HG02840 (cell line): Measurements from ENCODE around the gene SEC24C.
"Not testable (repeated sequence)": the region's sequence is repeated elsewhere in the genome, so short reads cannot be mapped to it uniquely, and the experiment has no call there.

ENCODE experiments used
- ATAC-seq: cut with Tn5 transposase; IDR thresholded peaks from one replicate; pipeline ENCODE4 v1.9.1; 2021; ENCODE audit warnings: mild to moderate bottlenecking, moderate library complexity, moderate number of reproducible peaks; ENCODE audit not compliant: unreplicated experiment, low FRiP score

The SEC24C gene, protein sequence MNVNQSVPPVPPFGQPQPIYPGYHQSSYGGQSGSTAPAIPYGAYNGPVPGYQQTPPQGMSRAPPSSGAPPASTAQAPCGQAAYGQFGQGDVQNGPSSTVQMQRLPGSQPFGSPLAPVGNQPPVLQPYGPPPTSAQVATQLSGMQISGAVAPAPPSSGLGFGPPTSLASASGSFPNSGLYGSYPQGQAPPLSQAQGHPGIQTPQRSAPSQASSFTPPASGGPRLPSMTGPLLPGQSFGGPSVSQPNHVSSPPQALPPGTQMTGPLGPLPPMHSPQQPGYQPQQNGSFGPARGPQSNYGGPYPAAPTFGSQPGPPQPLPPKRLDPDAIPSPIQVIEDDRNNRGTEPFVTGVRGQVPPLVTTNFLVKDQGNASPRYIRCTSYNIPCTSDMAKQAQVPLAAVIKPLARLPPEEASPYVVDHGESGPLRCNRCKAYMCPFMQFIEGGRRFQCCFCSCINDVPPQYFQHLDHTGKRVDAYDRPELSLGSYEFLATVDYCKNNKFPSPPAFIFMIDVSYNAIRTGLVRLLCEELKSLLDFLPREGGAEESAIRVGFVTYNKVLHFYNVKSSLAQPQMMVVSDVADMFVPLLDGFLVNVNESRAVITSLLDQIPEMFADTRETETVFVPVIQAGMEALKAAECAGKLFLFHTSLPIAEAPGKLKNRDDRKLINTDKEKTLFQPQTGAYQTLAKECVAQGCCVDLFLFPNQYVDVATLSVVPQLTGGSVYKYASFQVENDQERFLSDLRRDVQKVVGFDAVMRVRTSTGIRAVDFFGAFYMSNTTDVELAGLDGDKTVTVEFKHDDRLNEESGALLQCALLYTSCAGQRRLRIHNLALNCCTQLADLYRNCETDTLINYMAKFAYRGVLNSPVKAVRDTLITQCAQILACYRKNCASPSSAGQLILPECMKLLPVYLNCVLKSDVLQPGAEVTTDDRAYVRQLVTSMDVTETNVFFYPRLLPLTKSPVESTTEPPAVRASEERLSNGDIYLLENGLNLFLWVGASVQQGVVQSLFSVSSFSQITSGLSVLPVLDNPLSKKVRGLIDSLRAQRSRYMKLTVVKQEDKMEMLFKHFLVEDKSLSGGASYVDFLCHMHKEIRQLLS

DNA sequence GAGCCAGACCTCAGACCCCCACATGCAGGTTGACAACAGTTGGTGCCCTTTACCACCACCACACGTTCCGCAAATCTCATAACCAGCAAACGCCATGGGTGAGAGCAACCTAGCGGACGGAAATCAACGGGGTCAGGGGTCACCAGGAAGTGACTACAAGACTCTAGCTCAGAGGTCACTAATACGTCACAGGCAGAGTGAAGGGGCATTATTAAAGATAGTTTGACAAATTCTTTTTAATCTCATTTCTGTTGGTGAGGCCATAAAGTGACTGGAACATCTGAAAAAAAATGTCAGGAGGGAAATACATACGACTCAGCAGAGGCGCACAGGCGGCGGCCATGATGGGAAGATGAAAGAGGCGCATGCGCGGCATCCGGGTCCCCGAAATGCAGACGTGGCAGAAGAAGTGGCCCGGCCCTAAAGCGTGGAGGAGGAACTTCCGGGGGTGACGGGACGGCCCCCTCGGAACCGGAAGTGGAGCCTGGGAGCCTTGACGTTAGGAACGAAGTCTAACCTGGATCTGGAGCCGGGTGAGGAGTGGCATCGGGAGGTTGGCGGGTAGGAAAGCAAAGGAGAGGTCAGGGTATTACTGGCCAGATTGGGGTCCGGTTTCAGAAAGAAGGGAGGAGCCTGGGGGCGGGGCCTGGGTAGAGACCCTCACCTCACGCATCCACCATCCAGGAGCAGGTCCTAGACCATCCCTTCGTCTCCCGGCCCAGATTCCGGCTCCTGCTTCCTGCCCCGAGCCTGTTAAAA lies at the start of gene SEC24C:
Gene SEC24C, plus strand, starts transcription at position 468 of the 759 bp plus-strand sequence. CDS start 2,461 bp downstream, outside the sequence.
- ATAC-seq: peak; percentile 93

DNA sequence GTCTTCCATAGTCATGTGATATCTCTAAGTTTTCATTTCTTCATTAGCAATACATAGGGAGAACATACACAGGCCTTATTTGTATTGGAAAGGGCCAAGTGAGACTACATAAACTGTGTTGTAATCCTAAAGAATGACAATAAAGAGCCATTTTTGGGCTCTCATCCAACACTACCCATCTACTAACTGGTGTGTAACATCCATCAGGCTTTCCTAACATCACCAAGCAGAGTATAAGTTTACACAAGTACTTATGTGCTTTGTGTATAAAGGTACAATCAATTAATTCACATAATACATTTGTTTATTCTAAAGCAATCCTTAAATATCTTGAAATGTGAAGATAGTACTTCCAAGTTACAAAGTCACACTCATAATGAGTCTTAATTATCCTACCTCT lies 48.9 kb upstream of the SEC24C start:
- ATAC-seq: not testable (repeated sequence)

DNA sequence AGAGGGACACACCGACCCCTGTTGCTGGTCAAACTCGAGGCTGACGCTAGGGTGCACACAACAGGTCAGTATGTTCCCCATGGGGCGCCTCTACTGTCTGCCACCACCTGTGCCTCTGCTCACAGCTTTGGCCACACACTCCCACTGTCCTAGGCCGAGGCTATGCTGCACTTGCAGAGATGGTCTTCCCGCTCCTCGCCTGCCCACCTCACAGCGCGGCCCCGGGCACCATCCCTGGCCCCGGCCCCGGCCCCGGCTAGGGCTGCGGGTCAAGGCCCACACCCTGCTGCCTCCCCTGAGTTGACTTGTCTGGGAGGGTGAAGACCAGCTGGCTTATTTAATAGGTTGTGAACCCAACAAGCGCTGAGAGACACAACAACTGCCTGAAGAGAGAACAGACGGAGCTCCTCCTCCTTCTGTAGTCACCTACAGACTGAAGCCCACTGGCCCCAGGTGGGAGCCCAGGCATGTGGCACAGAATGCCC lies 46.5 kb upstream of the SEC24C start, which contains the start of gene AGAP5:
Gene AGAP5, minus strand, starts transcription at position 435 of the 485 bp plus-strand sequence. Its CDS starts 354 bp downstream, at position 81.
- not testable (repeated sequence) for ATAC-seq

DNA sequence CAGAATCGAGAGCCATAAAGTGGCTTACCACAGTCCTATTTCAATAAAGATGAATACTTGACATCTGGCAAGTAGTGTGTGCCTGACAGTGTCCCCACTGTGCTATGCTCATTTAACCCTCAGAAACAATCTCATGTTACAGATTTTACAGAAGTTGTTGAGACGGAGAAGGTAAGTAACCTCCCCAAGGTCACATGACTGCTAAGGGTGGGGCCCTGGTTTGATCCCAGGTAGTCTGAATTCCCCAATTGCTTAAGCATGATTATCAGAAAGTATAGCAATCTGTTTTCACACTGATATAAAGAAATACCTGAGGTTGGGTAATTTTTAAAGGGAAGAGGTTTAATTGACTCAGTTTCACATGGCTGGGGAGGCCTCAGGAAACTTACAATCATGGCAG lies 45.4 kb upstream of the SEC24C start:
- ATAC-seq: not testable (repeated sequence)

DNA sequence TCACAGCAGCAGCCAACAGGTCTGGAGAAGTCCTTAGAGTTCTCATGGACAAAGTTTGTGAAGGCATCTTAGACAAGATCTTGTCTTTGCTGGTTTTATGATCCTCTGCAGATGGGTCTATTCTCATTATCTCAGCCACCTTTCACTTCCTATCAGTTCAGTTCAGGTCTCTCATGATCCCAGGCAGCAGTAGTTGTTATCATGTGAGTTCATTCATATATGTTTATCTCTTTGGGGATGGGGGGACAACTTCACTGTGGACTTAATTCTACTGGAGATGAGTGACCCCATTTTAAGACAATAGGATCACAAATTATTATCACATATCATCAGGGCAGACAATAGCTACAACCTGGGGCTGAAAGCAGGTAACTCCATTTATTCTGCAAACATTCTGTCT lies 40.2 kb upstream of the SEC24C start:
- ATAC-seq: not testable (repeated sequence)

DNA sequence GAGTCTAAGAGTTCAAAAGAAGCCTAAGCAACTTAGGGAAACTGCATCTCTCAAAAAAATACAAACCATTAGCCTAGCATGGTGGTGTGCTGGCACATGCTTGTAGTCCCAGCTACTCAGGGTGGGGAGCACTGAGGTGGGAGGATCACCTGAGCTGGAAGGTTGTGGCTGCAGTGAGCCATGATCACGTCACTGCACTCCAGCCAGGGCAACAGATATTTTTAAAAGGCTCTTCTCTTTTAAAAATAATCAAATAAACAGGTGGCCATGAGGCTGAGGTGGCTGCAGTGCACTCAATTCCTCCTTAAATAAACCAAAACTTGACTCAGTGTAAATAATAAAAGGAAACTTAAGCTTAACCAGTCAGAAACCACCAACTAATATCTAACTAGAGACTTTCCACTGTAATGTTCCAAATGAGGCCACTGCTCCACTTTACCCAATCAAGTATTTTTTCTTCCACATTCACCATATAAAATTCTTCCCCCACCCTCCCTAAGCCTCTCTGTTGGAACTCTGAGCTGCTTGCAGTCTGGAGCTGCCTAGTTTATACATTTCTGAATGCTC lies 38.6 kb upstream of the SEC24C start:
- not testable (repeated sequence) for ATAC-seq

DNA sequence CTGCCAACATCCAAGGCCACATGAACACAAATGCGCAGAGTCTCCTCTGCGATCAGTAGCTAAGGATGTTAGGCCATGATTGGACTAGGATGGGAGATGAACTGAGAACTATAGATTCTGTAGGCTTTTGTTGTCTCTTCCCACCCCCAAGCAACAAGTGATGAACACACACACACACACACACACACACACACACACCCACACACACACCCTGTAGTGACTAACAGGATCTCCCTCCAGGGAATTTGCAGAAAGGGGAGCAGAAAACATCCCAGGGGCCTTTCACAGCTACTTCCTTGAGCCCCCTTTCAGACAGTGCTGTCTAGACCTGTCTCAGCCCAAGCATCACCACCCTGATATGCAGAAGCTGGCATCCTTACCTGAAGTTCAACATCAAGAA lies 37.7 kb upstream of the SEC24C start:
- ATAC-seq: not testable (repeated sequence)

DNA sequence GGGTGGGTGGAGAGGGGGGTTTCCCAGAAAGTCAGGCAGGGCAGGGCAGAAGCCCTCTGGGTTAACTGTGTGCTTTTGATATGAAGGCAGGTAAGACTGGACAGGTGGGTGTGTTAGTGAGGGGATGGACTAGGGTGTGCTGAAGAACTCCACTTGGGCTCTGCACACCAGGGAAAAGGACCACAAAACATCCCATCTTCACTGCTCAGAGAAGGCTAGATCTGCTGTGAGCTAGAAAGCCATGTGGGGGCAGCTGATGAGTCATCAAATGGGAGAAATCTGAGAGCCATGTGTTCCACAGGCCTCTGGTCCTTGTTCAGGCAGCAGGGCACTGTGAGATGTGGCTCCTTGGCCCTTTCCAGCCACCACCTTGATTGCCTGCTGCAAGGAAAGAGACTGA lies 36.5 kb upstream of the SEC24C start:
- not testable (repeated sequence) for ATAC-seq

DNA sequence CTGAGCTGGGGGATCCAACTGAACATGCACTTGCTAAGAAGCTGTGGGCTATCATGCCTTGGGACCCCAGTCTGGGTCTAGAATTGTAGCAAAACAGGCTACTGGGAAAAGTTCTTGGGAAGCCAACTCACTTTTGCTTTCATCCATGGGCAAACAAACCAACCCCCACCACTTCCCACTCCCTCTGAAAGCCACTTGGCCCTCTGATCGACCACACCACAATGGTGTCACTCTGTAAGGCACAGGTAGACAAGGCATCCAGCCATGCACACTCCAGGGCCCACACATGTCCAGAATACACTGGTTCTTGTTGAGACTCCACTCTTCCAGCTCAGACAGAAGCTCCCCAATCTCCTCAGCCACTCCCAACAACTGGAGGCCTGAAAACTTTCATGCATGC lies 36.0 kb upstream of the SEC24C start:
- not testable (repeated sequence) for ATAC-seq

DNA sequence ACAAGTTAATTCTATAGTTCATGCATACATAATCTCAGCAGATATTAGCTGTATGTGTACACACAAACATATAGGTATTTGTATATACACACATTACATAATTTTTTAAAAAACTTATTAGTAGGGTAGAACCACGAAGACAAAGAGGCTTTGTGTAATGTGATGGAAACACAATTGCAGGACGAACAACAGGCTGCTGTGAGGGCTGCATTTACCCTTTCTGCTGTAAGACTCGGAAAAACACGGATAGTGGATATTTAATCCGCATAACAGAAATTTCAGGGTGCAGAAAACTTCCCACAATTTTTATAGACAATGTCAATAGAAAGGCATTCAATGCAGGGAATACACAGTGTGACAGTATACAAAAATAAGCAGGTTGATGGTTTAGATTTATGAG lies 32.5 kb upstream of the SEC24C start:
- not testable (repeated sequence) for ATAC-seq

DNA sequence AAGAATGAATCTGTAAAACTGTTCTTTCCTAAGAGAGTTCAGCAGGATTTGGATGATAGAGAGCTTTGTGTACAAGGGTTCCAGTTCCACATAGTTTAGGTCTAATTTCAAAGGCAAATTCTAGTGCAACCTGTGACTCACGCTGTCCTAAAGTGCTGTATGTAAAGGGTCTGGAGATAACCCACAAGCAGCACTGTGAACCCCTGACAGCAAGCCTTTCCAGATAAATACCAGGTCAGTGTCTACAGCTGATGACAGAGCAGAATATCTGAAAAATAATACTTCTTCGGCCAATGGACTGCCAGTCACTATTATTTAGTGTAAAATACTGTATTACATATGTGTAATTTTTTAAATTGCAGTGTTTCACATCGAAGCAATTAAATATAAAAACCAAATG lies 30.3 kb upstream of the SEC24C start:
- ATAC-seq: not testable (repeated sequence)

DNA sequence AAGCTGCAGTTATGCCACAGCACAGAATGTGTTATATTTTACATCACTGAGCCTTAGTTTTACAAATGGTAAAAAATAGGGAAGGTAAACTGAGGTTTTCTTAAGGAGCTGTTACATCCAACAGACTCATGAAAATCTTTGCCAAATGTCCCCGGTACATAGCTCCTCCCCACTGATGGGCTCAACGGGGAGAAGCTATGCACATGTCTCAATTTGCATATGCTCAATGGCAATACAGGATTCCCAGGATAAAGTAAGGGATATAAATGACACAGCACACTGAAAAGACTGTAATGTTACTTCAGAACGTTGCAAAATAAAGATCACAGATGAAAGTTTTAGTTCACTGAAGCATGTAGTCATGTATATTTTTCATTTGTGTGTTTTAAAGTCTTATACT lies 29.7 kb upstream of the SEC24C start:
- ATAC-seq: not testable (repeated sequence)

DNA sequence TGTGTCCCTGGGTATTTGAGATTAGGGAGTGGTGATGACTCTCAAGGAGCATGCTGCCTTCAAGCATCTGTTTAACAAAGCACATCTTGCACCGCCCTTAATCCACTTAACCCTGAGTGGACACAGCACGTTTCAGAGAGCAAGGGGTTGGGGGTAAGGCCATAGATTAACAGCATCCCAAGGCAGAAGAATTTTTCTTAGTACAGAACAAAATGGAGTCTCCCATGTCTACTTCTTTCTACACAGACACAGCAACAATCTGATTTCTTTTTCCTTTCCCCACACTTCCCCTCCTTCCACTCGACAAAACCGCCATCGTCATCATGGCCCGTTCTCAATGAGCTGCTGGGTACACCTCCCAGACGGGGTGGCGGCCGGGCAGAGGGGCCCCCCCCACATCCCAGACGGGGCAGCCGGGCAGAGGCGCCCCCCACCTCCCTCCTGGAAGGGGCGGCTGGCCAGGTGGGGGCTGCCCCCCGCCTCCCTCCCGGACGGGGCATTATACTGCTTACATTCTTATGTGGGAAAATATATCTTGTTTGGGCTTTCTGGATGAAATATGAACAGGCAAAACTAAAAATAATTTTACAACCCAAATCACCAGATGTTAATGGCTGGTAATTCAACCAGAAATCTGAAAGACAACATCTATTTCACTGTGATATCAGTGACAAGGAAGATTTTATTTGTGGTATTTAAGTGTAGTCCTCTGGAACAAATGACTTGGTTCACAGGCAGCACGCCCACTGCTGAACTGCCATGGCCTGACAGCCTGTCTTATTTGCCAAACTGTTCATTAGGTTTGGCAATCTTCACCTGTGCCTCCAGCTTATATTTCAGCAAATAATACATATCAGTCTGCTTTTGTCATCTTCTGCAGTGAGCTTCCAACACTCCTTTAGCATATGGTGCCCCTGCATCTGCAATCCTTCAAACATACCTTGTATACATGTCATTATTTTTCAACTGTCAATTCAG lies 28.7 kb upstream of the SEC24C start:
- ATAC-seq: not testable (repeated sequence)

DNA sequence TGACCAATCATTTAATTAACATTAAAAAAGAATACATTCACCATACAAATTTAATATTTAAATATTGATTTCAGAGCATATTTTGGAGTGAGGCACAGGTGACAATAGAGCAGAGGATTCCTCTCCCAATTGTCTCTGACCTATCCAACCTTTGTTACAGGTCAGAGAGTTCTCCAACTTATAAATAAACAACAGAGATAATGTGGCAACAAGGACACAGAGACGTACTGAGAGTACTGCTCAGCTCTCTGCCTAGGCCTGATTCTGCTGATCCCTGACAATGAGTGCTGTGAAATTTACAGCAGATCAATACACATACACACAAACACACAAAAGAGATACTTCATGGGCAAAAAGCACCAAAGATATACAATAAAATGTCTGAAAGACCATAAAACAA lies 27.9 kb upstream of the SEC24C start:
- no peak for ATAC-seq

DNA sequence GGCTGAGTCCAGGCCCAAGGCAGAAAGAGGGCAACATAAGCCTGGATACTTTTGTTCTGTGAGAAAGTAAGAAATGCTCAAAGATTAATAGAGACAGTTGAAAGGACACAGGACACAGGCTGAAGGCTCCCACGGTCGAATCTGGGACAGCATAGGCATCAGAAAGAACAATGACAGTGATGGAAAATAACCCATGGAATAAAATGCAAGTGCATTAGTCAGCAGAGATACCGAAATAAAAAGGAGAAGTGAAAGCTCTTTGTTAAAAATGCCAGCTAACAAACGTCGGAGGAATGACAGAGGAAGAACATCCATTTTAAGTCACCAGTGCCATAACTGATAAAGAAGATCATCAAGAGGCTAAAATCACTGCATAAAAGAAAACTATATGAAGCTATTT lies 26.6 kb upstream of the SEC24C start:
- ATAC-seq: no peak

DNA sequence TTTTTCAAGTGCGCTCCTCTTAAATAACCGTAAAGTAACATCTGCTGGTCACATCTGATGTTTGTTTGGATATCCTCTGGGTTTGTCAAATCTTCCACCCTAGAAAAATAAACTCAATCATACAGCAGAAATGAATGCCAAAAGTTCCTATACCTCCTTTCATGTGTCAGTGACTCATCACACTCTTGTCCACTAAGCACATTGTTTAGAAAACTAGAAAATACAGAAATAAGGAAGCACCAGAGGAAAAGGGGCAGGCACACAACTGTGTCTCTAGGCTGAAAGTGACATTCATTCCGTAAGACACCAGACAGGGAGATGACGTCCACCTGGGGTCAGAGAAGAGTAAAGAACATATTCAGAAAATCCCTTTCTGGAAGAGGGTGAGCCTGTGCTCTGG lies 23.6 kb upstream of the SEC24C start:
- not testable (repeated sequence) for ATAC-seq

DNA sequence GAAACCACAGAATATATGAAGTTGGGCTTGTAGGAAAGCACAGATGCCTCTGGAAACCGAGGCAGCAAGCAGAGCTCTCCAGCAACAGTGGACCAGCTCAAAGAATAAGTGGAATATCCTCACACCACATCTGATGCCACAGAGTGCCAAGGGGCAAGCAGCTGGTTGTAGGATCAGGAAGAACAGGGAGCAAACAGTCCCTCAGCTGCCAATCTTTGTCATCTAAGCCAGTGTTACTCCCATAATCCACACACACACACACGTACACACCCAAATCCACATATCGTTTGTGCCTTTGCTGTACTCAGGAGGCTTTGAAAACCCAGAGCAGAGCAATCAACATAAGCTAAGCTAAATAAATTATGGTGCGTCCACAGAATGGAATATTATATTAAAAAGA lies 20.7 kb upstream of the SEC24C start:
- no peak for ATAC-seq

DNA sequence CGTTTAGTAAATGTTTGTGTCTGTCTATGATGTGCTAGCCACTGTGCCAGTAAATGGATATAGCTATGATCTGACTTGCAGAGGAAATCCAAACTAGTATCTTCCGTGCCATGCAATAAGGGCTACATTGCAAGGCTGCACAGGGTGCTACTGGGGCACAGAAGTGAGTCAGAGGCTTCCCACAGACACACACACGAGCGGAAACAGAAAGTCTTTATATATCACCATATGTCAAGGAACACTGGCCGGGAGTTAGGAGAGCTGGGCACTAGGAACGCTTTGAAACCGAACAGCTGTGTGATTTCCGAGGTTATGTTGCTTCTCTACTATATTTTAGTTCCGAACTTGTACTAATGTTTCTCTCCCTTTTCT lies 14.4 kb upstream of the SEC24C start:
- not testable (repeated sequence) for ATAC-seq
